PFSK-1 (cell line): ENCODE data around the gene SLC18A3.

Experiments used
- POLR2AphosphoS5 ChIP-seq: IDR thresholded peaks from 2 replicates; pipeline ENCODE4 v1.6.1; 2012; ENCODE audit warnings: low read depth, mild to moderate bottlenecking, control low read depth, low read length, moderate library complexity
- SIN3A ChIP-seq: IDR thresholded peaks from 2 replicates; pipeline ENCODE4 v1.6.1; 2012; ENCODE audit warnings: mild to moderate bottlenecking, low read length, moderate library complexity, borderline replicate concordance; ENCODE audit not compliant: insufficient read depth
- TAF1 ChIP-seq: IDR thresholded peaks from 2 replicates; pipeline ENCODE4 v1.6.1; 2012; ENCODE audit warnings: low read length, control low read depth, borderline replicate concordance; ENCODE audit not compliant: insufficient read depth

DNA sequence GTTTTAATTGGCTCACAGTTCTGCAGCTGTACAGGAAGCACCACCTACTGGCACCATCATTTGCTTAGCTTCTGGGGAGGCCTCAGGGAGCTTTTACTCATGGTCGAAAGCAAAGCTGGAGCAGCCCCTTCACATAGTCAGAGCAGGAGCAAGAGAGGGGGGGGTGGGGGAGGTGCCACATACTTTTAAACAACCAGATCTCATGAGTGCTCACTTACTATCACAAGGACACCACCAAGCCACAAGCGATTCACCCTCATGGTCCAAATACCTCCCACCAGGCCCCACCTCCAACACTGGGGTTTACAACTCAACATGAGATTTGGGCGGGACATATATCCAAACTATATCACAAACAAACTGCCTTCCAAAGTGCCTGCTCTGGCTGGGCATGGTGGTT, 31.7 kb upstream of the SLC18A3 start:
- TF ChIP-seq POLR2AphosphoS5, result no peak
- TF ChIP-seq TAF1, result no peak
- no peak for TF ChIP-seq SIN3A
